GM12878 (cell line): ENCODE results near the gene TSHZ3. TPM values are rescaled to one million over a fixed set of nuclear protein-coding genes. Genes with fewer than 3 reads are reported as not detected.

Experiments
- ATAC-seq: fragments of 200-7000 bp; cut with Tn5 transposase; 3 replicates; pipeline ENCODE4 v1.9.1; 2020; ENCODE audit warnings: mild to moderate bottlenecking, moderate library complexity
- BruUV-seq: library from RNA; stranded (reverse); fragments of 400-500 nt; replicated peaks from 2 replicates; lab custom pipeline; 2021; lab: Mats Ljungman, UMichigan
- CTCF ChIA-PET: fragments of 300-600 bp; sonication (Branson Sonifier 250); formaldehyde crosslinking; extraction: SDS; loops from one replicate; lab custom pipeline; 2021; ENCODE audit warnings: inconsistent platforms; lab: Yijun Ruan, JAX
- POLR2A ChIA-PET: fragments of 350-600 bp; formaldehyde crosslinking; extraction: SDS; loops from one replicate; lab custom pipeline; 2021; ENCODE audit warnings: inconsistent platforms; lab: Charles Lee
- RAD21 ChIA-PET: fragments of 300-600 bp; sonication (Branson Sonifier 250); formaldehyde crosslinking; loops from one replicate; lab custom pipeline; 2023; ENCODE audit warnings: antibody characterized with exemption; ENCODE audit not compliant: unreplicated experiment; lab: Charles Lee
- SMC1A ChIA-PET: fragments of 300-600 bp; sonication (Branson Sonifier 250); formaldehyde crosslinking; loops from one replicate; lab custom pipeline; 2023; ENCODE audit not compliant: unreplicated experiment, uncharacterized antibody; lab: Charles Lee
- DNase-seq: peaks from one replicate; pipeline ENCODE4 v3.0.0-alpha.2; 2011; ENCODE audit warnings: low read depth, low spot score
- FAIRE-seq: peaks from 3 replicates; lab custom pipeline; 2011; peaks lifted over from hg19 to GRCh38; lab: Jason Lieb, UNC
- H2AFZ ChIP-seq: 2 replicates; pipeline ENCODE4 v1.6.0; 2011; ENCODE audit warnings: low read depth, low read length, control low read depth; ENCODE audit not compliant: control insufficient read depth
- H3K27ac ChIP-seq: 2 replicates; pipeline ENCODE4 v1.5.1; 2011; ENCODE audit warnings: control low read depth; ENCODE audit not compliant: control insufficient read depth, insufficient read depth
- H3K27me3 ChIP-seq, 2 experiments: replicated peaks in 1 of 2; 2 replicates each; pipeline versions ENCODE4 v1.6.0 to v1.6.1; 2011; ENCODE audit warnings: low read length in 1 of 2; ENCODE audit not compliant: control insufficient read depth in 2 of 2, insufficient read depth in 2 of 2
- H3K36me3 ChIP-seq, 2 experiments: 2 replicates each; pipeline ENCODE4 v1.5.1; 2011; ENCODE audit warnings: low read length in 1 of 2; ENCODE audit not compliant: control insufficient read depth in 2 of 2, insufficient read depth in 2 of 2
- H3K4me1 ChIP-seq: 2 replicates; pipeline ENCODE4 v1.6.1; 2011; ENCODE audit warnings: mild to moderate bottlenecking, low read length, moderate library complexity, mixed read lengths; ENCODE audit not compliant: control insufficient read depth, insufficient read depth
- H3K4me2 ChIP-seq: 2 replicates; pipeline ENCODE4 v1.6.0; 2011; ENCODE audit warnings: control low read depth; ENCODE audit not compliant: control insufficient read depth, insufficient read depth
- H3K4me3 ChIP-seq: fragments of 200-600 bp; sonication (generic); 2 replicates; pipeline ENCODE4 v1.5.1; 2016
- H3K79me2 ChIP-seq: 2 replicates; pipeline ENCODE4 v1.6.0; 2011; ENCODE audit warnings: low read length; ENCODE audit not compliant: control insufficient read depth, insufficient read depth
- H3K9ac ChIP-seq: 2 replicates; pipeline ENCODE4 v1.8.0; 2011; ENCODE audit warnings: low read length, control low read depth, mixed read lengths; ENCODE audit not compliant: control insufficient read depth, insufficient read depth
- H3K9me3 ChIP-seq: replicated peaks from 3 replicates; pipeline ENCODE4 v1.5.1; 2011; ENCODE audit warnings: mild to moderate bottlenecking, low read length; ENCODE audit not compliant: control insufficient read depth, insufficient read depth
- H4K20me1 ChIP-seq: 2 replicates; pipeline ENCODE4 v1.6.0; 2011; ENCODE audit not compliant: control insufficient read depth, insufficient read depth
- BHLHE40 ChIP-seq, 2 experiments: fragments of 450-650 bp in 1 of 2; IDR thresholded peaks; 2 replicates each; pipeline ENCODE4 v1.6.1; 2011 to 2017; ENCODE audit warnings: low read depth in 2 of 2, borderline replicate concordance in 1 of 2, improper control_type of control experiment in 1 of 2, low read length in 1 of 2, mild to moderate bottlenecking in 1 of 2
- GATAD2B ChIP-seq: fragments of 450-650 bp; conservative IDR thresholded peaks from 2 replicates; pipeline ENCODE4 v1.6.1; 2017; ENCODE audit warnings: low read depth, mild to moderate bottlenecking, moderate library complexity
- KLF5 ChIP-seq: fragments of 450-650 bp; IDR thresholded peaks from 2 replicates; pipeline ENCODE4 v1.6.1; 2014; ENCODE audit warnings: mild to moderate bottlenecking; ENCODE audit not compliant: partially characterized antibody
- MXI1 ChIP-seq: fragments of 150-350 bp; IDR thresholded peaks from 2 replicates; pipeline ENCODE4 v1.6.1; 2011; ENCODE audit warnings: low read depth, mild to moderate bottlenecking, inconsistent platforms, low read length, improper control_type of control experiment
- NFYA ChIP-seq: IDR thresholded peaks from 2 replicates; pipeline ENCODE4 v1.6.1; 2011; ENCODE audit warnings: low read depth, mild to moderate bottlenecking, low read length, improper control_type of control experiment, borderline replicate concordance
- PML ChIP-seq: IDR thresholded peaks from 2 replicates; pipeline ENCODE4 v1.6.1; 2012; ENCODE audit warnings: low read length, inconsistent platforms
- SIX5 ChIP-seq: IDR thresholded peaks from 2 replicates; pipeline ENCODE4 v1.6.1; 2011; ENCODE audit warnings: mild to moderate bottlenecking, low read depth, low read length, moderate library complexity; ENCODE audit not compliant: severe bottlenecking
- SMC3 ChIP-seq: IDR thresholded peaks from 2 replicates; pipeline ENCODE4 v1.6.1; 2011; ENCODE audit warnings: low read length, improper control_type of control experiment, borderline replicate concordance
- TCF3 ChIP-seq: IDR thresholded peaks from 2 replicates; pipeline ENCODE4 v1.6.1; 2012; ENCODE audit warnings: low read depth, mild to moderate bottlenecking, low read length, borderline replicate concordance; ENCODE audit not compliant: insufficient read depth
- WRNIP1 ChIP-seq: IDR thresholded peaks from 2 replicates; pipeline ENCODE4 v1.6.1; 2011; ENCODE audit warnings: low read depth, low read length, improper control_type of control experiment, borderline replicate concordance
- ZBED1 ChIP-seq: IDR thresholded peaks from 2 replicates; pipeline ENCODE4 v1.6.1; 2016; ENCODE audit warnings: borderline replicate concordance
- ZNF207 ChIP-seq: fragments of 450-650 bp; IDR thresholded peaks from 2 replicates; pipeline ENCODE4 v1.6.1; 2014; ENCODE audit warnings: antibody characterized with exemption, mild to moderate bottlenecking, borderline replicate concordance
- ZNF24 ChIP-seq: fragments of 450-650 bp; IDR thresholded peaks from 2 replicates; pipeline ENCODE4 v1.6.1; 2017; ENCODE audit warnings: antibody characterized with exemption, mild to moderate bottlenecking
- ZZZ3 ChIP-seq: IDR thresholded peaks from 2 replicates; pipeline ENCODE4 v1.6.1; 2011; ENCODE audit warnings: low read depth; ENCODE audit not compliant: control insufficient read depth, insufficient read length
- WGBS: methylation state at CpG from one replicate; pipeline ENCODE4 v1.1.6; 2016; ENCODE audit warnings: low lambda C conversion rate; ENCODE audit not compliant: insufficient replicate concordance, insufficient coverage; ENCODE audit errors: missing lambda C conversion rate; 5-methylcytosine and 5-hydroxymethylcytosine counted together
- in situ Hi-C: fragments of 300-500 bp; cut with MboI; formaldehyde crosslinking; loops from 9 replicates; pipeline ENCODE4 v1.14.3; 2018; ENCODE audit warnings: mixed read lengths
- intact Hi-C: fragments of 100-400 bp; cut with micrococcal nuclease; formaldehyde crosslinking; loops from one replicate; pipeline ENCODE4 v1.14.2; 2022; ENCODE audit not compliant: unreplicated experiment
- polyA plus RNA-seq, 11 experiments: library from polyadenylated mRNA; depleted of rRNA in 4 of 11; unstranded in 6 of 11; stranded (reverse) in 5 of 11; fragments of >200 nt; fragmentation: Nextera tagmentation in 4 of 11; fragmentation: Illumina TruSeq in 1 of 11; extraction: Ambion mirVana in 4 of 11; extraction: Trizol in 1 of 11; gene quantifications; 1 replicate in 1 of 11; 2 replicates in 10 of 11; pipeline versions ENCODE4 v1.2.1 to v1.2.3, GENCODE V29; 2011 to 2016; ENCODE audit warnings: inconsistent platforms in 2 of 11, missing spikeins in 2 of 11, low read depth in 1 of 11
- total RNA-seq, 4 experiments: library from RNA; depleted of rRNA in 3 of 4; stranded (reverse); fragments of >200 nt in 3 of 4; fragmentation: Illumina TruSeq in 1 of 4; extraction: Trizol in 1 of 4; gene quantifications; 2 replicates each; pipeline versions ENCODE4 v1.2.1 to v1.2.3, GENCODE V29; 2013 to 2021
- TF ChIP-seq, protein P1 (sequence below): fragments of 450-650 bp; conservative IDR thresholded peaks from 2 replicates; pipeline ENCODE4 v1.6.1; 2017; ENCODE audit warnings: mild to moderate bottlenecking, moderate library complexity
- TF ChIP-seq, protein P2 (sequence below): fragments of 450-650 bp; IDR thresholded peaks from 2 replicates; pipeline ENCODE4 v1.6.1; 2017; ENCODE audit warnings: antibody characterized with exemption, mild to moderate bottlenecking, moderate library complexity
- TF ChIP-seq, protein P3 (sequence below): fragments of 150-350 bp; IDR thresholded peaks from 2 replicates; pipeline ENCODE4 v1.6.1; 2014; ENCODE audit warnings: mild to moderate bottlenecking, low read depth, low read length

TSHZ3 gene
- total and polyA plus RNA-seq, 10 of the 15 experiments (the other 5 are each of a cell fraction or from before 2014, with no cell fraction given): 0.23 TPM; not detected in 9

GRCh38 chr19:31256593-31256960 lies 92.7 kb downstream of the TSHZ3 start (continued):
- TF ChIP-seq, protein P1, sequence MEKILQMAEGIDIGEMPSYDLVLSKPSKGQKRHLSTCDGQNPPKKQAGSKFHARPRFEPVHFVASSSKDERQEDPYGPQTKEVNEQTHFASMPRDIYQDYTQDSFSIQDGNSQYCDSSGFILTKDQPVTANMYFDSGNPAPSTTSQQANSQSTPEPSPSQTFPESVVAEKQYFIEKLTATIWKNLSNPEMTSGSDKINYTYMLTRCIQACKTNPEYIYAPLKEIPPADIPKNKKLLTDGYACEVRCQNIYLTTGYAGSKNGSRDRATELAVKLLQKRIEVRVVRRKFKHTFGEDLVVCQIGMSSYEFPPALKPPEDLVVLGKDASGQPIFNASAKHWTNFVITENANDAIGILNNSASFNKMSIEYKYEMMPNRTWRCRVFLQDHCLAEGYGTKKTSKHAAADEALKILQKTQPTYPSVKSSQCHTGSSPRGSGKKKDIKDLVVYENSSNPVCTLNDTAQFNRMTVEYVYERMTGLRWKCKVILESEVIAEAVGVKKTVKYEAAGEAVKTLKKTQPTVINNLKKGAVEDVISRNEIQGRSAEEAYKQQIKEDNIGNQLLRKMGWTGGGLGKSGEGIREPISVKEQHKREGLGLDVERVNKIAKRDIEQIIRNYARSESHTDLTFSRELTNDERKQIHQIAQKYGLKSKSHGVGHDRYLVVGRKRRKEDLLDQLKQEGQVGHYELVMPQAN: no peak
- TF ChIP-seq GATAD2B (no peak), KLF5 (no peak), MXI1 (no peak)

DNA sequence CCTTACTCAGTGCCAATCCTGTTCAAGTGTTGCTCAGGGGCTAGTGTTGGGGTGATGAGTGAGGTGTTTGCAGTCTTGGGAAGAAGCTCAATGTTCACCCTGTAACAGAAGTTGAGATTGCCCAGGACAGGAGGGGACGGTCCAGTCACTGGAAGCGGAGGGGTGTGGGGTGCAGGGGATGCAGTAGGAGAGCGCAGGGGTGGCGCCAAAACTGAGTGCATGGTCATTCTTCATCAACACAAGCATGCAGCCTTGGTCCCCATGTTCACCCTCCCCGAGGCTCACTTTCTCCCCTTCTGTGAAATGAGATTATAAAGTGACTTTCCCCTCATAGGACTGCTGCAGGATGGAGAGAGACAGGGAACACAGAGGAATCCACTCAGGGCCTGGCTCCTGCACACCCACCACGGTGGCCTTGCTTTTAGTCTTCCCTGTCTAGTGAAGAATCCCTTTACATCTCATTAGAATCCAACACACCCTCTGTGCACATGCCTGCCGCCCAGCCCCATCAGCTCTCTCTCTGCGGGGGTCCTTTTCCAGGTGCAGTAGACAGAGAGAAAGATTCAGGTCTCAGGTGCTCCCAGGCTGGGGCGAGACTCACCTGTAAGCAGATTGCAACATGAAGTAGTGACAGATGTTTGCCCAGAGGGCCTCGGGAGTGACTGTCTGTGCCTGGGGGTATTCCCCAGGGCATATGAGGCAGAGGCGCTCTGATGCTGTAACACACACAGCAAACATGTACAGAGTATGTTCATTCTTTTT lies 93.2 kb downstream of the TSHZ3 start:
- Histone ChIP-seq H3K27ac (no peak overlapping the region), H3K4me3 (no peak overlapping the region), H3K36me3 (no peaks in the 10 kb centered on the region), H2AFZ (no peak overlapping the region), H3K9ac (no peak overlapping the region), H4K20me1 (no peaks in the 10 kb centered on the region), H3K4me1 (no peaks in the 10 kb centered on the region), H3K4me2 (no peak overlapping the region), H3K9me3 (no peaks in the 10 kb centered on the region; the same call in 2 of the 3 replicates), H3K79me2 (no peaks in the 10 kb centered on the region), H3K27me3 (no peaks in the 10 kb centered on the region)
- ChIA-PET CTCF (no interaction called here), SMC1A (no interaction called here), POLR2A (no interaction called here), RAD21 (no interaction called here)
- FAIRE-seq (no peak), DNase-seq (no peak), ATAC-seq (no peak)
- BruUV-seq: no TSS peak
- 43% methylated on average over 9 of the region's 11 CpGs for WGBS
- intact Hi-C loops (no loop called here), in situ Hi-C loops (no loop called here)
- no peak for TF ChIP-seq PML
- TF ChIP-seq ZZZ3: no peak
- TF ChIP-seq NFYA: no peak
- no peak for TF ChIP-seq TCF3
- no peak for TF ChIP-seq ZNF24
- no peak for TF ChIP-seq BHLHE40 (IDR thresholded peaks at IDR 0.05; ENCODE audit: borderline replicate concordance in 1 of 2, low read depth in 2 of 2, low read length in 1 of 2)
- no peak for TF ChIP-seq SIX5
- no peak for TF ChIP-seq ZNF207
- TF ChIP-seq, protein P2, sequence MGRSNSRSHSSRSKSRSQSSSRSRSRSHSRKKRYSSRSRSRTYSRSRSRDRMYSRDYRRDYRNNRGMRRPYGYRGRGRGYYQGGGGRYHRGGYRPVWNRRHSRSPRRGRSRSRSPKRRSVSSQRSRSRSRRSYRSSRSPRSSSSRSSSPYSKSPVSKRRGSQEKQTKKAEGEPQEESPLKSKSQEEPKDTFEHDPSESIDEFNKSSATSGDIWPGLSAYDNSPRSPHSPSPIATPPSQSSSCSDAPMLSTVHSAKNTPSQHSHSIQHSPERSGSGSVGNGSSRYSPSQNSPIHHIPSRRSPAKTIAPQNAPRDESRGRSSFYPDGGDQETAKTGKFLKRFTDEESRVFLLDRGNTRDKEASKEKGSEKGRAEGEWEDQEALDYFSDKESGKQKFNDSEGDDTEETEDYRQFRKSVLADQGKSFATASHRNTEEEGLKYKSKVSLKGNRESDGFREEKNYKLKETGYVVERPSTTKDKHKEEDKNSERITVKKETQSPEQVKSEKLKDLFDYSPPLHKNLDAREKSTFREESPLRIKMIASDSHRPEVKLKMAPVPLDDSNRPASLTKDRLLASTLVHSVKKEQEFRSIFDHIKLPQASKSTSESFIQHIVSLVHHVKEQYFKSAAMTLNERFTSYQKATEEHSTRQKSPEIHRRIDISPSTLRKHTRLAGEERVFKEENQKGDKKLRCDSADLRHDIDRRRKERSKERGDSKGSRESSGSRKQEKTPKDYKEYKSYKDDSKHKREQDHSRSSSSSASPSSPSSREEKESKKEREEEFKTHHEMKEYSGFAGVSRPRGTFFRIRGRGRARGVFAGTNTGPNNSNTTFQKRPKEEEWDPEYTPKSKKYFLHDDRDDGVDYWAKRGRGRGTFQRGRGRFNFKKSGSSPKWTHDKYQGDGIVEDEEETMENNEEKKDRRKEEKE: no peak
- TF ChIP-seq WRNIP1: no peak
- no peak for TF ChIP-seq SMC3
- TF ChIP-seq ZBED1: no peak
- TF ChIP-seq, protein P3, sequence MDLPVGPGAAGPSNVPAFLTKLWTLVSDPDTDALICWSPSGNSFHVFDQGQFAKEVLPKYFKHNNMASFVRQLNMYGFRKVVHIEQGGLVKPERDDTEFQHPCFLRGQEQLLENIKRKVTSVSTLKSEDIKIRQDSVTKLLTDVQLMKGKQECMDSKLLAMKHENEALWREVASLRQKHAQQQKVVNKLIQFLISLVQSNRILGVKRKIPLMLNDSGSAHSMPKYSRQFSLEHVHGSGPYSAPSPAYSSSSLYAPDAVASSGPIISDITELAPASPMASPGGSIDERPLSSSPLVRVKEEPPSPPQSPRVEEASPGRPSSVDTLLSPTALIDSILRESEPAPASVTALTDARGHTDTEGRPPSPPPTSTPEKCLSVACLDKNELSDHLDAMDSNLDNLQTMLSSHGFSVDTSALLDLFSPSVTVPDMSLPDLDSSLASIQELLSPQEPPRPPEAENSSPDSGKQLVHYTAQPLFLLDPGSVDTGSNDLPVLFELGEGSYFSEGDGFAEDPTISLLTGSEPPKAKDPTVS: no peak
